Kidney epithelial cell (primary cell): ENCODE results near the gene SLC16A10. TPM values are rescaled to one million over a fixed set of nuclear protein-coding genes. Genes with fewer than 3 reads are reported as not detected.

Experiments
- DNase-seq: peaks from one replicate; pipeline ENCODE4 v3.0.0-alpha.2; 2010; ENCODE audit warnings: low read depth
- H3K27me3 ChIP-seq: 2 replicates; pipeline ENCODE4 v1.6.0; 2011; ENCODE audit warnings: low read length; ENCODE audit not compliant: control insufficient read depth, insufficient read depth
- H3K36me3 ChIP-seq: 2 replicates; pipeline ENCODE4 v1.5.1; 2011; ENCODE audit warnings: low read length; ENCODE audit not compliant: control insufficient read depth, insufficient read depth
- H3K4me3 ChIP-seq: 2 replicates; pipeline ENCODE4 v1.5.1; 2011; ENCODE audit warnings: low read depth, mild to moderate bottlenecking, control low read depth, low read length
- total RNA-seq: library from RNA; depleted of rRNA; stranded (reverse); fragments of >200 nt; gene quantifications from 2 replicates; pipeline ENCODE4 v1.2.3, GENCODE V29; 2015
- TF ChIP-seq, protein P1 (sequence below): IDR thresholded peaks from 2 replicates; pipeline ENCODE4 v1.5.1; 2011; ENCODE audit warnings: mild to moderate bottlenecking, moderate library complexity, low read length, control low read depth, inconsistent platforms; ENCODE audit not compliant: insufficient read depth, poor library complexity, severe bottlenecking

The SLC16A10 gene
- total RNA-seq, 1 donor from 2014 or later = 1.0 TPM

DNA sequence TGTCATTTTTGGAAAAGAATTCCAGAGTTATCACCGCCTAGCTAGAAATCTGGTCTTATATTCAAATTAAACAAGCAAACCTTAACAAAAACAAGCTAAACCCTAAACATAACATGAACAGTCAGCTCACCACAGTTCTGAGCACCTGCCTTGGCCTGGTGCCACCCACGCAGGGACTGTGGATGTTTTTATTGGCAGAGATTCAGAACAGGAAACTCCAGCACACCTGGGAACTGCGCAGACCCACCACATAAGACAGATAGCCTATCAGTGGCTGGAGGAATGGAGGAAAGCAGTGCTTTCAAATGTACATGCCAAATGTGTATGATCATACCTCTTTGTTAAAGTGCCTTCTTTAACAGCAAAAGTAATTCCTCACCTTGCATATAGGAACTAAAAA is 8.9 kb downstream of the SLC16A10 start:
- DNase-seq = no peak
- Histone ChIP-seq H3K4me3 (no peak overlapping the region), H3K27me3 (no peaks in the 10 kb centered on the region), H3K36me3 (no peaks in the 10 kb centered on the region)
- TF ChIP-seq, protein P1, sequence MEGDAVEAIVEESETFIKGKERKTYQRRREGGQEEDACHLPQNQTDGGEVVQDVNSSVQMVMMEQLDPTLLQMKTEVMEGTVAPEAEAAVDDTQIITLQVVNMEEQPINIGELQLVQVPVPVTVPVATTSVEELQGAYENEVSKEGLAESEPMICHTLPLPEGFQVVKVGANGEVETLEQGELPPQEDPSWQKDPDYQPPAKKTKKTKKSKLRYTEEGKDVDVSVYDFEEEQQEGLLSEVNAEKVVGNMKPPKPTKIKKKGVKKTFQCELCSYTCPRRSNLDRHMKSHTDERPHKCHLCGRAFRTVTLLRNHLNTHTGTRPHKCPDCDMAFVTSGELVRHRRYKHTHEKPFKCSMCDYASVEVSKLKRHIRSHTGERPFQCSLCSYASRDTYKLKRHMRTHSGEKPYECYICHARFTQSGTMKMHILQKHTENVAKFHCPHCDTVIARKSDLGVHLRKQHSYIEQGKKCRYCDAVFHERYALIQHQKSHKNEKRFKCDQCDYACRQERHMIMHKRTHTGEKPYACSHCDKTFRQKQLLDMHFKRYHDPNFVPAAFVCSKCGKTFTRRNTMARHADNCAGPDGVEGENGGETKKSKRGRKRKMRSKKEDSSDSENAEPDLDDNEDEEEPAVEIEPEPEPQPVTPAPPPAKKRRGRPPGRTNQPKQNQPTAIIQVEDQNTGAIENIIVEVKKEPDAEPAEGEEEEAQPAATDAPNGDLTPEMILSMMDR = no peak

DNA sequence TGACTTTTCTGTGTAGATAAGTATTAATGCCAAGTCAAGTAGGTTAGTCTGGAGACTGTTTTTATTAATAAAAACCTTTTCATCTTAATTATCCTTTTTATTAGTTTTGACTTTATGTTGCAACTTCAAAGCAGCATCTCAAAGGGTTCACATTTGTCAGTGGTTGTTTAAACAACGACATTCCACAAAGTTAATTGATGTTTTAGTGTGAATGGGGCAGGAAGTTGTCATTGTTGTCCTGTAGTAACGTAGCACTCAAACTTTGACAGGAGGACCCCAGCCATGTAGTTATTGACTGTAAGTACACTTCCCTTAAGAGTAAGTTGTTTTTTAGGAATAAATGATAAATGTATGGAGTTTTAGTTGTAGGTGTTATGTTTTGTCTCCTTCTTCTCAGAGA is 11.3 kb downstream of the SLC16A10 start:
- Histone ChIP-seq H3K36me3 (no peaks in the 10 kb centered on the region), H3K27me3 (no peaks in the 10 kb centered on the region), H3K4me3 (no peak overlapping the region)
- TF ChIP-seq, protein P1 = no peak
- no peak for DNase-seq

DNA sequence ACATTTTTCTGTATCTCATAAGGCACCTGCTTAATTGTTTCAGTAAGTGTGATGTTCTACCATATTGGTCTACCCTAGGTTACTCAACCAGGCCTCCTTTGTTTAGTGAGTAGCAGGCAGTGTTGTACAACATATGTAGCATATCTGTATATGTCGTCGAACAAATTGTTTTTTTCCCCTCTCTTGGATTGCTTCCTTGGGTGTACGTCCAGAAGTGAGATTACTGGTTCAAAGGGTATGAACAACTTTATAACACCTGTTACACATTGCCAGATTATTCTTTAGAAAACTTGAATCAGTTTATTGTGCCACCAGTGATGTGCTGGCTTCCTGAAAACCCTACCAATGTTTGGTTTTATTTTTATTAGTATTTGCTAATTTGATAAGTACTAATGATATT is 14.7 kb downstream of the SLC16A10 start:
- TF ChIP-seq, protein P1 = no peak
- DNase-seq = no peak
- Histone ChIP-seq H3K27me3 (no peaks in the 10 kb centered on the region), H3K4me3 (no peak overlapping the region), H3K36me3 (no peaks in the 10 kb centered on the region)

- peak; percentile 61 for DNase-seq
- TF ChIP-seq, protein P1 = no peak
- Histone ChIP-seq H3K27me3 (no peaks in the 10 kb centered on the region), H3K4me3 (no peak overlapping the region), H3K36me3 (no peaks in the 10 kb centered on the region)
Observed at GRCh38 chr6:111105578-111105977, 18.3 kb downstream of the SLC16A10 start.

GRCh38 chr6:111107589-111107988 is 20.3 kb downstream of the SLC16A10 start:
- Histone ChIP-seq H3K36me3 (no peaks in the 10 kb centered on the region), H3K4me3 (no peak overlapping the region), H3K27me3 (no peaks in the 10 kb centered on the region)
- TF ChIP-seq, protein P1 = no peak
- DNase-seq = no peak

DNA sequence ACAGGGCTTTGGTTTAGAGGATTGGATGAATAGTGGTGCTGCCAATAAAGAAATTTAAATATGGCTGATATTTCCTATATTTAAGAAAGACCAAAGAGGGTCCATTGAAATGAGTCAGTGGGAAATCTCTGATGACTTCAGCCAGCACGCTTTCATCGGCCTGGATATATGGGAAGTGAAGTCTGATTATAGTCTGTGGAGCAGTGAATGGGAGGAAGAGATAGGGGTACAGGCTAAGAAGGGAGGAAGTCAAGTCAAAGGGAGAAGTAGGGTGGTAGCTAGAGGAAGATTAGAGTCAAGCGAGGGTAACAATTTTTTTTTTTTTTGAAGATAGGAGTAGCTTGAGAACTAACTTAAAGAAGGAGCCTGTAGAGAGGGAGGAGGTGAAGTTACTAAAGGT is 22.7 kb downstream of the SLC16A10 start:
- no peak overlapping the region for H3K4me3 ChIP-seq
- TF ChIP-seq, protein P1 = no peak
- H3K27me3 ChIP-seq = no peaks in the 10 kb centered on the region
- H3K36me3 ChIP-seq = no peaks in the 10 kb centered on the region
- no peak for DNase-seq
